CD4-positive, alpha-beta T cell treated with Interleukin-21 for 1 hour (primary cell): ENCODE data around the gene GALNT8.
"Not testable (repeated sequence)": the region's sequence is repeated elsewhere in the genome, so short reads cannot be mapped to it uniquely, and the experiment has no call there.

Experiments used
- DNase-seq: peaks from one replicate; pipeline ENCODE4 v3.0.0-alpha.2; 2020

Gene GALNT8

GRCh38 chr12:4719821-4720636 lies at the start of gene GALNT8:
Gene GALNT8 (plus strand): TSS chr12:4720400. CDS start chr12:4720678, 278 bp downstream.
- no peak for DNase-seq

- DNase-seq, result no peak
Measured at GRCh38 chr12:4679711-4680110, 40.5 kb upstream of the GALNT8 start.

- DNase-seq, result no peak
Measured at GRCh38 chr12:4681732-4682131, 38.5 kb upstream of the GALNT8 start.

- no peak for DNase-seq
Measured at GRCh38 chr12:4685317-4685716, 34.9 kb upstream of the GALNT8 start.

GRCh38 chr12:4690760-4691159 lies 29.4 kb upstream of the GALNT8 start:
- DNase-seq, result no peak

- DNase-seq, result no peak
Measured at GRCh38 chr12:4700621-4701026, 19.6 kb upstream of the GALNT8 start.

- no peak for DNase-seq
Measured at GRCh38 chr12:4701395-4702190, 18.6 kb upstream of the GALNT8 start.

GRCh38 chr12:4703676-4704075 lies 16.5 kb upstream of the GALNT8 start:
- DNase-seq, result no peak

- no peak for DNase-seq
Measured at GRCh38 chr12:4705824-4706223, 14.4 kb upstream of the GALNT8 start.

GRCh38 chr12:4707306-4707705 lies 12.9 kb upstream of the GALNT8 start:
- DNase-seq, result no peak

GRCh38 chr12:4710113-4710512 lies 10.1 kb upstream of the GALNT8 start:
- DNase-seq, result no peak

- no peak for DNase-seq
Measured at GRCh38 chr12:4714879-4715278, 5.3 kb upstream of the GALNT8 start.

- no peak for DNase-seq
Measured at GRCh38 chr12:4717806-4718205, 2.4 kb upstream of the GALNT8 start.

- no peak for DNase-seq
Measured at GRCh38 chr12:4720637-4720995, 416 bp downstream of the GALNT8 start.

- DNase-seq, result not testable (repeated sequence)
Measured at GRCh38 chr12:4721587-4721986, 1.4 kb downstream of the GALNT8 start.

- no peak for DNase-seq
Measured at GRCh38 chr12:4723226-4723625, 3.0 kb downstream of the GALNT8 start.

GRCh38 chr12:4725057-4725456 lies 4.9 kb downstream of the GALNT8 start:
- no peak for DNase-seq

- no peak for DNase-seq
Measured at GRCh38 chr12:4734625-4735340, 14.6 kb downstream of the GALNT8 start.

- DNase-seq, result no peak
Measured at GRCh38 chr12:4736091-4736490, 15.9 kb downstream of the GALNT8 start.

GRCh38 chr12:4738541-4738940 lies 18.3 kb downstream of the GALNT8 start:
- DNase-seq, result no peak

GRCh38 chr12:4742416-4742970 lies 22.3 kb downstream of the GALNT8 start:
- DNase-seq, result no peak

GRCh38 chr12:4743046-4743445 lies 22.8 kb downstream of the GALNT8 start:
- no peak for DNase-seq

- no peak for DNase-seq
Measured at GRCh38 chr12:4744709-4745108, 24.5 kb downstream of the GALNT8 start.
